ENCODE results near the gene TLR7. TPM values are rescaled to one million over a fixed set of nuclear protein-coding genes. Genes with fewer than 3 reads are reported as not detected.

Gene TLR7
- total RNA-seq, 4 donors from 2014 or later: 0.27 to 1.3 (median 0.49) TPM

- no peaks in the 10 kb centered on the region for H3K36me3 ChIP-seq
- no peak overlapping the region for H3K4me3 ChIP-seq
- no peaks in the 10 kb centered on the region for H3K9me3 ChIP-seq
- TF ChIP-seq CTCF (IDR thresholded peaks at IDR 0.05) (no peak), POLR2A (IDR thresholded peaks at IDR 0.05) (no peak), EP300 (IDR thresholded peaks at IDR 0.05) (no peak), POLR2AphosphoS5 (IDR thresholded peaks at IDR 0.05) (no peak)
- ATAC-seq: no peak
- H3K27me3 ChIP-seq: no peaks in the 10 kb centered on the region
- 77 to 85% methylated on average over 2 of the region's 2 CpGs for WGBS, 2 donors (ENCODE audit: low coverage in 1 of 2)
- no peaks in the 10 kb centered on the region for H3K4me1 ChIP-seq
- H3K27ac ChIP-seq: no peak overlapping the region
Measured at GRCh38 chrX:12887141-12887540, 20.3 kb downstream of the TLR7 start.

- no peaks in the 10 kb centered on the region for H3K9me3 ChIP-seq
- no peak overlapping the region for H3K4me3 ChIP-seq
- no peak overlapping the region for H3K27ac ChIP-seq
- no peaks in the 10 kb centered on the region for H3K36me3 ChIP-seq
- H3K27me3 ChIP-seq: no peaks in the 10 kb centered on the region
- ATAC-seq: no peak
- no peaks in the 10 kb centered on the region for H3K4me1 ChIP-seq
- 60 to 80% methylated on average over 1 to 2 of the region's 3 CpGs for whole genome bisulfite sequencing, 2 donors (ENCODE audit: low coverage in 1 of 2)
- TF ChIP-seq CTCF (IDR thresholded peaks at IDR 0.05) (no peak), POLR2AphosphoS5 (IDR thresholded peaks at IDR 0.05) (no peak), POLR2A (IDR thresholded peaks at IDR 0.05) (no peak), EP300 (IDR thresholded peaks at IDR 0.05) (no peak)
Measured at GRCh38 chrX:12887767-12888166, 20.9 kb downstream of the TLR7 start.

GRCh38 chrX:12890467-12890866 lies 23.6 kb downstream of the TLR7 start:
- 44 to 88% methylated on average over 1 of the region's 5 CpGs for WGBS, 2 donors (ENCODE audit: low coverage in 1 of 2)
- no peak for TF ChIP-seq CTCF (IDR thresholded peaks at IDR 0.05)
- no peak for TF ChIP-seq POLR2AphosphoS5 (IDR thresholded peaks at IDR 0.05)
- TF ChIP-seq POLR2A (IDR thresholded peaks at IDR 0.05): no peak
- no peak for TF ChIP-seq EP300 (IDR thresholded peaks at IDR 0.05)

GRCh38 chrX:12891171-12891570 lies 24.3 kb downstream of the TLR7 start:
- no peak for ATAC-seq
- WGBS, 2 donors (ENCODE audit: low coverage in 1 of 2): 52% methylated on average over 2 of the region's 4 CpGs; no CpG with 5 or more reads in 1 of the 2 donors
- Histone ChIP-seq H3K27me3 (no peaks in the 10 kb centered on the region), H3K36me3 (no peaks in the 10 kb centered on the region), H3K9me3 (no peaks in the 10 kb centered on the region), H3K4me3 (no peak overlapping the region), H3K27ac (no peak overlapping the region), H3K4me1 (no peaks in the 10 kb centered on the region)
- TF ChIP-seq POLR2AphosphoS5 (IDR thresholded peaks at IDR 0.05) (no peak), POLR2A (IDR thresholded peaks at IDR 0.05) (no peak), EP300 (IDR thresholded peaks at IDR 0.05) (no peak), CTCF (IDR thresholded peaks at IDR 0.05) (no peak)

More at GRCh38 chrX:12890467-12890866, 23.6 kb downstream of the TLR7 start:
- no peaks in the 10 kb centered on the region for H3K27me3 ChIP-seq
- ATAC-seq: no peak
- H3K9me3 ChIP-seq: no peaks in the 10 kb centered on the region
- H3K36me3 ChIP-seq: no peaks in the 10 kb centered on the region
- no peaks in the 10 kb centered on the region for H3K4me1 ChIP-seq
- H3K4me3 ChIP-seq: no peak overlapping the region
- H3K27ac ChIP-seq: no peak overlapping the region

GRCh38 chrX:12891915-12892506 lies 25.1 kb downstream of the TLR7 start:
- H3K36me3 ChIP-seq: no peaks in the 10 kb centered on the region
- TF ChIP-seq POLR2A (IDR thresholded peaks at IDR 0.05): no peak
- no peak for TF ChIP-seq EP300 (IDR thresholded peaks at IDR 0.05)
- no peak for TF ChIP-seq POLR2AphosphoS5 (IDR thresholded peaks at IDR 0.05)
- no peak for TF ChIP-seq CTCF (IDR thresholded peaks at IDR 0.05)
- 25 to 48% methylated on average over 2 of the region's 2 CpGs for WGBS, 2 donors (ENCODE audit: low coverage in 1 of 2)
- H3K4me1 ChIP-seq: no peaks in the 10 kb centered on the region
- no peaks in the 10 kb centered on the region for H3K9me3 ChIP-seq
- no peak for ATAC-seq
- no peak overlapping the region for H3K4me3 ChIP-seq
- no peak overlapping the region for H3K27ac ChIP-seq
- no peaks in the 10 kb centered on the region for H3K27me3 ChIP-seq

Data from gastroesophageal sphincter (tissue), 4 donors.